B cell (primary cell): Measurements from ENCODE around the gene HDAC9.

ENCODE experiments used
- EZH2 ChIP-seq: IDR thresholded peaks from 2 replicates; pipeline ENCODE4 v1.6.1; 2012; ENCODE audit warnings: borderline replicate concordance, low read depth, mild to moderate bottlenecking, moderate library complexity, low read length; ENCODE audit not compliant: insufficient read depth, poor library complexity, severe bottlenecking
- TF ChIP-seq, protein P1 (sequence below): fragments of 200-600 bp; IDR thresholded peaks from one replicate; pipeline ENCODE4 v1.8.0; 2022; ENCODE audit warnings: antibody characterized with exemption, mild to moderate bottlenecking

DNA sequence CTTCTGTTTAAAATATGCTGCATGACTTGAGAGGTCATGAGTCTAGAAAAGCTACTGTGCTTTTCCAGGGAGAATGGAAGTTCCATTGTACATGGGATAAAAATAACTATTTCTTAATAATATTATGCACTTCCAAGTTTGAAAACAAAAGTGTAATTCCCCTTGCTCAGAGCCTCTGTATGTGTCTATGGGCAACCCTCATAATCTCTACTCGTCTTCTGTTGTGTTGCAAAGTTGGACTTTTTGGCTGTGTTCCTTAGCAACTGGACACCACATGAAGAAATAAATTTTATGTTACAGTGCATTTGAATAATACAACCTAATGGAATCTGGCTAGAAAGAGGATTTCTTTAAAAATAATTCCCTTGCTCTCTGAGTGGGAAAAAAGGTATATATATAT lies 379.3 kb downstream of the HDAC9 start:
- TF ChIP-seq EZH2: no peak
- TF ChIP-seq, protein P1, sequence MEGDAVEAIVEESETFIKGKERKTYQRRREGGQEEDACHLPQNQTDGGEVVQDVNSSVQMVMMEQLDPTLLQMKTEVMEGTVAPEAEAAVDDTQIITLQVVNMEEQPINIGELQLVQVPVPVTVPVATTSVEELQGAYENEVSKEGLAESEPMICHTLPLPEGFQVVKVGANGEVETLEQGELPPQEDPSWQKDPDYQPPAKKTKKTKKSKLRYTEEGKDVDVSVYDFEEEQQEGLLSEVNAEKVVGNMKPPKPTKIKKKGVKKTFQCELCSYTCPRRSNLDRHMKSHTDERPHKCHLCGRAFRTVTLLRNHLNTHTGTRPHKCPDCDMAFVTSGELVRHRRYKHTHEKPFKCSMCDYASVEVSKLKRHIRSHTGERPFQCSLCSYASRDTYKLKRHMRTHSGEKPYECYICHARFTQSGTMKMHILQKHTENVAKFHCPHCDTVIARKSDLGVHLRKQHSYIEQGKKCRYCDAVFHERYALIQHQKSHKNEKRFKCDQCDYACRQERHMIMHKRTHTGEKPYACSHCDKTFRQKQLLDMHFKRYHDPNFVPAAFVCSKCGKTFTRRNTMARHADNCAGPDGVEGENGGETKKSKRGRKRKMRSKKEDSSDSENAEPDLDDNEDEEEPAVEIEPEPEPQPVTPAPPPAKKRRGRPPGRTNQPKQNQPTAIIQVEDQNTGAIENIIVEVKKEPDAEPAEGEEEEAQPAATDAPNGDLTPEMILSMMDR: no peak
